ENCODE measurements around the gene VWA3B.

- TF ChIP-seq CTCF (IDR thresholded peaks at IDR 0.05; ENCODE audit: poor library complexity) (no peak), EZH2 (IDR thresholded peaks at IDR 0.05; ENCODE audit: borderline replicate concordance) (no peak), EZH2phosphoT487 (IDR thresholded peaks at IDR 0.05; ENCODE audit: low read depth, severe bottlenecking, unreplicated experiment) (no peak)
Measured at GRCh38 chr2:98236935-98237334, 150.0 kb downstream of the VWA3B start.
